ENCODE measurements around the gene RIIAD1.

RIIAD1 gene

DNA sequence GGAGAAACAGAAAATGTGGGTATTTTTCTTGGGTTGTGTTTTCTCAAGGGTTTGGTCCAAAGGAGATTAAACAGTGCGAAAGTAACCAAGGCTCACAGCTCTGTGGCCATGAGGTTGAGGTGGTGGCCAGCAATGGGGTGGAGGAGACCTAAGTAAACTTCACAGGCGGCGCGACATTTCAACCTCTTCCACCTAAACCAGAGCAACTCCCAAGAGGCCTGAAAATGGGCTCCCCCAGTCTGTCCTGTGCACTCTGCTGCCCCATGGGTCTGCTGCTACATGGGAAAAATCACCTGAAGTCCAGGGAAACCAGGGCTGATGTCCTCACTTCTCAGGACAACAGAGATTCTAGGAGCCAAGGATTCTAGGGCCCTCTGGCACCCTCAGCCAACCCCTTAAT lies 17.1 kb upstream of the RIIAD1 start:
- no peak overlapping the region for H3K4me3 Mint-ChIP-seq
- H3K4me1 Mint-ChIP-seq (ENCODE audit: low read depth): peaks cover 26% of the 10 kb centered on the region
- intact Hi-C loops (cut with micrococcal nuclease): no loop called here
- no peak overlapping the region for H3K27ac Mint-ChIP-seq
- H3K27me3 Mint-ChIP-seq: peaks cover 16% of the 10 kb centered on the region
- H3K9me3 Mint-ChIP-seq: no peaks in the 10 kb centered on the region
- H3K36me3 Mint-ChIP-seq (ENCODE audit: low read depth): peaks cover 27% of the 10 kb centered on the region

DNA sequence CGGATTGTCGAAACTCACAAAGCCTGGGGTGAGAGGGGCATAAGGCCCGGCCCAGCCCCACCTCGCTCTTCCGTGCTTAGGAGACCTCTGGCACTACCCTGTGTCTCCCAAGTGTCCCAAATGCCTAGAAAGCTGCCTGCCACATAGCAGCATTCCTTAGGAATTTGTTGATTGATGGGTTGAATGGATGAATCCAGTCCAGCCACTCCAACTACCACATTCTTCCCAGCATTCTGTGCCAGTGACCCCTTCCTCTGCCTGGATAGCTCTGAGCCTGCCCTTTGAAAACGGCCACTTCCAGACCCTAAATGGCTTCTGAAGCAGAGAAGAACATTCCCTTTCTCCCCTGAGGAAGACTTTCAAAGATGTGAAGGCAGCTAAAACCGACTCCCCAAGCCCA lies 16.2 kb upstream of the RIIAD1 start:
- peaks cover 22% of the 10 kb centered on the region for H3K4me1 Mint-ChIP-seq (ENCODE audit: low read depth)
- H3K27me3 Mint-ChIP-seq: peaks cover 21% of the 10 kb centered on the region
- no peak overlapping the region for H3K27ac Mint-ChIP-seq
- no peak overlapping the region for H3K4me3 Mint-ChIP-seq
- intact Hi-C loops (cut with micrococcal nuclease): no loop called here
- H3K9me3 Mint-ChIP-seq: no peaks in the 10 kb centered on the region
- peaks cover 18% of the 10 kb centered on the region for H3K36me3 Mint-ChIP-seq (ENCODE audit: low read depth)

DNA sequence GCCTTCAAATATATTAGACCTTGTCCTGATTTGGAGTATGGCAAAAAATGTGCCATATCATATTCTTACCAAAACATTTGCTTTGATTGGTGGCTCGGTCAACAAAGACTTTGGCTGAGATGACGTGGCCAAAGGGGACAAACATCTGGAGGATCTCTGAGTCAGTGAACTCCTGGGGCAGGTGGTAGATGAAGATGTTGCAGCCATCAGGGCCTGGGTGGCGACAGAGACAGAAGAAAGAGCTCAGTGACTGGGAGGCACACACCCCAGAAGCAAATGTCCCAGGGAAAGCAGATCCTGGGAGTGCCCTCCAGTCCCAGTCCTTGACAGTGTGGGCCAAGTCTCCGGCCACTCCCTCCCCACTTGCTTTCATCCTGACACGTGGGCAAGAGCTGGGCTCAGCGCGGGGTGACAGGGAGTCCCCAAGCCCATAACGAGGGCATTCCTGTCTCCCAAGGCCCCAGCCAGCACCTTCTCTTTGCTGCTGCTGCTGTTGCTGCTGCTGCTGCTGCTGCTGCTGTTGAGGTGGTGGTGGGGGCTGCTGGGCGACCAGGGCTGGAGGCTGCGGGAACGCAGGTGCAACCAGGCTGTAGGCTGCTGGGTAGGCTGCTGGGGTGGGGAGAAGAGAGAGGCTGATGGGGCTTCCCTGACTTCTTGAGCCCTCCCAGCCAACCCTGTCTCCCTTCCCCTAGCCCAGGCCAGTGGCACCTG lies 15.4 kb upstream of the RIIAD1 start:
- H3K36me3 Mint-ChIP-seq (ENCODE audit: low read depth): peaks cover 10% of the 10 kb centered on the region

DNA sequence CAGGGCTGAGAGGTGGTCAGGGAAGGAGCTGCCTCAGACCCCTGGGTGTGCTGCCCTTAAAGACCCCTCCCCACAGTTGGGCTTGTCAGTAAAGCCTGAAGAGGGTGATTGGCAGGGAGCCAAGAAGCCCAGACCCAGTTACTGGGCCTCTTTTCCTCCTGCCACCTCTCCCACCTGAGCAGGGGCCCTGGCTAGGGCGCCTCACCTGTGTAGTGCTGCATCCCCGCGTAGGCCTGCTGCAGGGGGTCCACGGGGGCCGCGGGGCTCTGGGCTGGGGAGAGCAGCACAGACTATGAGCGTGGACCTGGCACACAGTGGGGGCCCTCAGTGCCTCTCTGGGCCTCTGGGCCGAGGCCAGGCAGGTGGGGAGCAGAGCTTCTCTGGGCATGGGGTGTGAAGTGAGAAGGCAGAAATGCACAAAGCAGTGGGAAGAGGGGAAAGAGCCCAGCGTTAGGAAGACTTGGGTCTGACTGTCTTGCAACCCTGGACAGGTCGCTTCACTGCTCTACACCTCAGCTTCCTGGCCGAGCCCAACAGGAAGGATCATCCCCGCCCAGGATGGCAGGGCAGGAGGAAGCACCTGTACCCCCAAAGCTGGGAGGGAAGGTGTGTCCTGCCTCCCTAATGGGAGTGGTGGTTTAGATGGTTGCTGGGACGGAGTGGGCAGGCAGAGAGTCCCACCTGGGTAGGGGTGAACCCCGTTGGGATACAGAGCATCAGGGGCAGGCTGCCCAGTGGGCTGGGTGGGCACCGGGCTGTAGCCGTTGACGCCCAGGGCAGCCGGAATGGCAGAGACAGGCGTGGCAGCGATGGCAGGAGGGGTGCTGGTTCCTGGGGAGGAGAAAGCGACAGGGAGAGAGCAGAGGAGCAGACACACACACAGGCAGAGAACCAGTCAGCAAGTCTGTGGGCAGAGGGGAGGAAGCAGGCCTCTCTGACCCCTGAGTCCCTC lies 14.6 kb upstream of the RIIAD1 start:
- intact Hi-C loops (cut with micrococcal nuclease): no loop called here
- peaks cover 24% of the 10 kb centered on the region for H3K27me3 Mint-ChIP-seq
- no peak overlapping the region for H3K4me3 Mint-ChIP-seq
- no peaks in the 10 kb centered on the region for H3K9me3 Mint-ChIP-seq
- H3K36me3 Mint-ChIP-seq (ENCODE audit: low read depth): peaks cover 2% of the 10 kb centered on the region
- H3K27ac Mint-ChIP-seq: no peak overlapping the region
- peaks cover 11% of the 10 kb centered on the region for H3K4me1 Mint-ChIP-seq (ENCODE audit: low read depth)

More for the DNA sequence above, 15.4 kb upstream of the RIIAD1 start:
- Mint-ChIP-seq H3K27me3 (peaks cover 21% of the 10 kb centered on the region), H3K4me1 (ENCODE audit: low read depth) (peaks cover 14% of the 10 kb centered on the region), H3K27ac (no peak overlapping the region), H3K9me3 (no peaks in the 10 kb centered on the region), H3K4me3 (no peak overlapping the region)
- intact Hi-C loops (cut with micrococcal nuclease): no loop called here

DNA sequence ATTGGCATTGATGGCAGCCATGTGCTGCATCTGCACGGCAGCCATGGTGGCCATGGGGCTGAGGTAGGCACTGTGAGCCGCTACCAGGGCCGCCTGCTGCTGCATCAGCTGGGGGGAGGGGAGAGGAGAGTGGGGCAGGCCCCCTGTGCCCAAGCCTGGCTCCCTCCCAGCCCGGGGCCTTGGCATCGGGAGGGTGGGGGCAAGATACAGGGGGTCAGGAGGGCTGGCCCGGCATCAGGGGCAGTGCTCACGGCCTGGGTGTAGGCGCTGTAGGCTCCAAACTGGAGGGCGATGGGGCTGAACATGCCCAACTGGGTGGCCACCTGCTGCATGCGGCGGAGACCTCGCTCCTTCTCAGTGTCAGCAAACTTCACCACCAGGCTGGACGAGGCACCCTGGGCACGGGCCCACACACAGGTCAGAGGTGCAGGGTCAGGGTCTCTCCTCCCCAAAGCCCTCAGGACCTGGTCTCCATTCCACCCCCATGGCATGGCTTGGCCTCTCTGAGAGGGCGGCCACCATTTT lies 13.7 kb upstream of the RIIAD1 start:
- H3K9me3 Mint-ChIP-seq: no peaks in the 10 kb centered on the region
- H3K27ac Mint-ChIP-seq: no peak overlapping the region
- H3K4me1 Mint-ChIP-seq (ENCODE audit: low read depth): peaks cover 10% of the 10 kb centered on the region
- intact Hi-C loops (cut with micrococcal nuclease): no loop called here
- H3K4me3 Mint-ChIP-seq: no peak overlapping the region
- H3K36me3 Mint-ChIP-seq (ENCODE audit: low read depth): no peaks in the 10 kb centered on the region
- H3K27me3 Mint-ChIP-seq: peaks cover 30% of the 10 kb centered on the region

DNA sequence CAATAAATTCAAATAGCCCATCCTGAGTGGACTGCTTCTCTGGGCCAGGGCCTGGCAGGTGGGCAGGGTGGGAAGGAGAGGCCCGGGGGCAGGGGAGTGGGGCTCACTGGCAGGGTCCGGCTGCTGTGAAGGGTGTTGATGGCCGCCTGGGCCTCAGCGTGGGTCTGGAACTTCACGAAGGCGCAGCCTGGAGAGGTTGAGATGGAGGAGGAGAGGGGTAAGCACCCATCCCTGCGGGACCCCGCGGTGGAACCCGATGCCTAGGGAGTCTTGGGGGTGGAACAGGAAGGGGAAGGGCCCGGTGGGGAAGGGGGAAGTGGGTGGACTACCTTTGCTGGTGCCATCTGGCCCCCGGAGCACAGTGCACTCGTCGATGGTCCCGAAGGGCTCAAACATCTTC lies 12.4 kb upstream of the RIIAD1 start:
- Mint-ChIP-seq H3K9me3 (no peaks in the 10 kb centered on the region), H3K4me3 (no peak overlapping the region), H3K27ac (no peak overlapping the region), H3K4me1 (ENCODE audit: low read depth) (no peaks in the 10 kb centered on the region), H3K27me3 (peaks cover 29% of the 10 kb centered on the region), H3K36me3 (ENCODE audit: low read depth) (no peaks in the 10 kb centered on the region)
- intact Hi-C loops (cut with micrococcal nuclease): no loop called here

DNA sequence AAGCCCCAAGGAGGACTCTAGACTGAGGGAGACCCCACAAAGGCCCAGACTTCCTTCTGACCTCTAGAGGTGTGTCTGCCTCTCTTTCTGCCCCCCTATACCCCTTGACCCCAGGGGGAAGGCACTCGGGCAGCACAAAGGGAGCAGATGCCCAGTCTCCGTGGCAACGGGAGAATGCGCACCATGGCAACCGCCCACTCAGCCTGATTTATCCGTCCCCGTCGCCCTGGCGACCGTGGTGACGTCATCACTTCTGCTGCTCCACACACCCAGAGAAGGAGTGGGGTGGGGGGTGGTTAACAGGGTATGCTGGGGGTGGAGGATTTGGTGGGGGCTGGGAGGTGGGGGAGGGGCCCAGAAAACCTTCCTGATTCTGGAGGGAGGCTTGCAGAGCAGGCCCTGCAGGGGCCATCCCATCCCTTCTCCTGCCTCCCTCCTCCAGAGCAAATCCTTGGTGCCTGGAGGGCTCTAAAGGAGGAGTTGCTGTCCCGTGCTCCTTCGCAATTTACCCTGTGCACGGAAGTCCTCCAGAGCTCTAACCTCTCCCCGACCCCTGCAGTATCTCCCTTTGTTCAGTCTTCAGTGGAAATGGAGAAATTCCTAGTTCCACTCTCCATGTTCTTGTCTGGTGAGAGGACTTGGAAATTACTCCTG lies 11.0 kb upstream of the RIIAD1 start:
- Mint-ChIP-seq H3K9me3 (no peaks in the 10 kb centered on the region), H3K27me3 (peaks cover 41% of the 10 kb centered on the region), H3K4me1 (ENCODE audit: low read depth) (no peaks in the 10 kb centered on the region), H3K27ac (no peak overlapping the region), H3K4me3 (no peak overlapping the region), H3K36me3 (ENCODE audit: low read depth) (no peaks in the 10 kb centered on the region)
- intact Hi-C loops (cut with micrococcal nuclease): no loop called here

DNA sequence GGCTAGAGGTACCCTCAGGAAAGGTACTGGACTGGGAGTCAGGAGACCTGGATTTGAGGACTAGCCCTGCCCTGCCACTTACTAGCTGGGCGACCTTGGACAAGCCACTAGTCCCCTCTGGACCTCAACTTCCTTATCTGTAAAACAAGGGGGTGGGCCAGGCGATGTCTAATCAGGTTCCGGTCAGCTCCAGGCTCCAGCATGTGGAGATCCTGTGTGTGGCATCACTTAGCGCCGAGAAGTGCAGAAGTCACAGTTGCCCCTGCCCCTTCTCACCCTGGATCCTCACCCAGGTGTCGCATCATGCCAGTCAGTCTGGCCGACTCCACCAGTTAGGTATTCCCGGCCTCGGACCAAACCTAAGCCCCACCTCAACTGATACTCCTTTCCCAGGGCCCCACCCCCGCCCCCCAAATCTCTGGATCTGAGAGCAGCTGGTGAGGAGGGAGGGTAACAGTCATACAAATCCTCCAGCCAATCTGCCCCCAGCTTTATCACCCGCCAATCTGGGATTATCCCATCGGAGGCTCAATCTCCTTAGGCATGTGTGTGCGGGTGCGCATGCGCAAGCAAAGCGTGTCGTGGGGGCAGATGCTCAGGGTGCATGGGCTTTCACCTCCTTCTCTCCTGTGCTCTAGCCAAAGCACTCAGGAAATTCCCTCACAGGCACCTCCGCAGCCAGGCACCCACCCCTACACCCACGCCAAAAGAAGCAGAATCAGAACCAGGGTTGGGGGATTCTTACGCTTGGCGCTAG lies 10.1 kb upstream of the RIIAD1 start:
- no peaks in the 10 kb centered on the region for H3K9me3 Mint-ChIP-seq
- H3K27ac Mint-ChIP-seq: no peak overlapping the region
- no peaks in the 10 kb centered on the region for H3K4me1 Mint-ChIP-seq (ENCODE audit: low read depth)
- peaks cover 50% of the 10 kb centered on the region for H3K27me3 Mint-ChIP-seq
- no peak overlapping the region for H3K4me3 Mint-ChIP-seq
- intact Hi-C loops (cut with micrococcal nuclease): no loop called here
- no peaks in the 10 kb centered on the region for H3K36me3 Mint-ChIP-seq (ENCODE audit: low read depth)

DNA sequence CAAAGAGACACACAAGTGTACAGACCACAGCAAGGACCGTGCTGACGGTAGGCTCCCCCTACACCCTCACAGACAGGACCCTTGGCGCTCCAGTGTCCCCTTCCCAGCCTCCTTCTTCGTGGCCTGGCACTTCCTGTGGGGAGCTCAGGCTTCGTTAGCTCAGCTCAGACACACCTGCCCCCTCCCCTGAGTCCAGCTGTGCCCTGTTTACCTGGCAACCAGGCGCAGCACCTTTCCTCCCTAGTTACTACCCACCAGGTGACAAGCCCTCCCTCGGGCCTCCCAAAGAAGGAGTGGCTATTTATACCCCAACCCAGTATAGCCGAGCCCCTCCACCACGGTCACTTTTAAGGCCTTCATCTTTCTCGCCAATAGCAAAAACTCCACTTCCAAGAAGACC lies 9.4 kb upstream of the RIIAD1 start:
- Mint-ChIP-seq H3K36me3 (ENCODE audit: low read depth) (no peaks in the 10 kb centered on the region), H3K9me3 (no peaks in the 10 kb centered on the region), H3K4me3 (no peak overlapping the region), H3K4me1 (ENCODE audit: low read depth) (peaks cover 3% of the 10 kb centered on the region), H3K27me3 (peaks cover 52% of the 10 kb centered on the region), H3K27ac (no peak overlapping the region)
- intact Hi-C loops (cut with micrococcal nuclease): no loop called here

DNA sequence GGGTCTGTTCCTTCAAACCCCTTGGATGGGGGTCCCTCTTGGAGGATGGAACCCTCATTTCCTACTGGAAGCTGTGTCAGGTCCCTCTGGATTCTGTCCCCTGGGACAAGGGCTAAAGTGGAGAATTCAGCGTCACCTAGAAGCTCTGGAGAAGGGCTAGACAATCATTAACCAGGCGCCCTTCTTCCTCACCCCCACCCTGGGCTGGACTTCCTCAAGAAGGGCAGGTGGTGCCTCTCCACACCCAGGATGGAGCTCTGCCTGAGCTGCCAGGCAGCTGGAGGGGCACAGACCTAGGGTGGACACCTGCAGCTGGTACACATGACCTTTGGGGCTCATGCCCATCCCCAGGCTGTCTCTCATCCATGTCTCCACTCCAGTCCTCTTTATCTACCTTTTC lies 8.3 kb upstream of the RIIAD1 start:
- H3K36me3 Mint-ChIP-seq (ENCODE audit: low read depth): no peaks in the 10 kb centered on the region
- H3K4me1 Mint-ChIP-seq (ENCODE audit: low read depth): peaks cover 11% of the 10 kb centered on the region
- H3K27me3 Mint-ChIP-seq: peaks cover 61% of the 10 kb centered on the region
- no peak overlapping the region for H3K4me3 Mint-ChIP-seq
- intact Hi-C loops (cut with micrococcal nuclease): no loop called here
- H3K9me3 Mint-ChIP-seq: no peaks in the 10 kb centered on the region
- no peak overlapping the region for H3K27ac Mint-ChIP-seq

DNA sequence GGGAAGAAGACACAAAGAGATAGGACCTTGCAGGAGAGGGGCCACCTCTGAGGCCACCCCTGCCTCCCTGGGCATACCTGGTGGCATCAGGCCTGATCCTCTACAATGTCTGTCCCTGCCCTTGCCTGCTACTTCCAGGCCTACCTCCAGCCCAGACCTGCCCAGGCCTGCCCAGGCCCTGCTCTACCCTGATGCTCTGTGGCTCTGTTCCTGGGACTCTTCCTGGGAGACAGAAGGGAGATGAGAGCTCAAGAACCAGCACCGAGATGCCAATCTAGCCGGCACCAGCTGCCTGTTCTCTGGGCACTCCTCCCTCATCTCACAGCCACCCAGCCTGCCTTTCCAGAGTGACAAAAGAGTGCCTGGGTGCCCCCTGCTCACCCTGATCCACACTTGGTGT lies 7.4 kb upstream of the RIIAD1 start:
- peaks cover 67% of the 10 kb centered on the region for H3K27me3 Mint-ChIP-seq
- H3K9me3 Mint-ChIP-seq: no peaks in the 10 kb centered on the region
- peaks cover 11% of the 10 kb centered on the region for H3K4me1 Mint-ChIP-seq (ENCODE audit: low read depth)
- H3K36me3 Mint-ChIP-seq (ENCODE audit: low read depth): no peaks in the 10 kb centered on the region
- intact Hi-C loops (cut with micrococcal nuclease): no loop called here
- H3K27ac Mint-ChIP-seq: no peak overlapping the region
- H3K4me3 Mint-ChIP-seq: no peak overlapping the region

DNA sequence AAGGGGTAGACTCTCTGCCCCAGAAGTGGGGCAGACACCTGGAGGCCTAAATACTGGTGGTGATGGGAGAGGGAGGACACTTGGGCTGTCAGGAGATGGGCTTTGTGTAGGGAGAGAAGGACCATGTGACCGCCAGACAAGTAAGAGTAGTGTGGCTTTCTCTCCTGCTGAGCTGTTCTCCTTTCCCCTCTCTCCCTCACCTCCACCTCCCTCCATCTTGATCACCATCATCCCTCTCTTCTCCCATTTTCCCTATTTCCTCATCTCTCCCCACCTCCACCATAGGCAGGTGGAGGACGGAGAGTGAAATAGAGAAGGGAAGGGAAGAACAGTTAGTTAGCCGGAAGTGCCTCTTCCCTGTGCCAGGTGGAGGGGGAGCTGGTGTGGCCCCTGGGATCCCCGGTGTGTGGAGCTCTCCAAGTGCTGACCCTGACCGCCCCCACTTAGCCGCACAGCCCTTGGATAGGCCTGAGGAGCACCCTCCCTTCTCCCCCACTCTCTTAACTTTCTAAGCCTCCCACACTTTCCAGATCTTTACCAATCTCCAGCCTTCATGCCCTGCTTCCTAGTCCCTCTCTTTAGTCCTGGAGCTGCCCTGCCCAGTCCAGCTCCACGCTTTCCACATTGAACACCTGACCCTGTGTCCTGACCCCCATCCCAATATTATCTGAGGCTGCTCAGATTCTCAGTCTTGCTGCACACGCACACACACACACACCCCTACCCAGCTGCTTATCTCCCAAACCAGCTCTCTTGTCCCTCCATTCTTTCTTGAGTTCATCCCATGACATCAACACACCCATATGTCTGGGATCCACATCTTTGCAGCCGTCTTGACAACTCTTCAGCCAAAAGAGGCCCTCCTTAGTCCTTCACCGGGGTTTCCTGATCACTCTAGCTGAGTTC lies 6.2 kb upstream of the RIIAD1 start:
- no peak overlapping the region for H3K27ac Mint-ChIP-seq
- peaks cover 73% of the 10 kb centered on the region for H3K27me3 Mint-ChIP-seq
- intact Hi-C loops (cut with micrococcal nuclease): no loop called here
- no peaks in the 10 kb centered on the region for H3K36me3 Mint-ChIP-seq (ENCODE audit: low read depth)
- H3K9me3 Mint-ChIP-seq: no peaks in the 10 kb centered on the region
- H3K4me1 Mint-ChIP-seq (ENCODE audit: low read depth): peaks cover 12% of the 10 kb centered on the region
- H3K4me3 Mint-ChIP-seq: no peak overlapping the region

Data from dendritic cell treated with granulocyte-macrophage colony-stimulating factor and Interleukin-4, amounts not matched to agents 40 ng/mL and 50 ng/mL, for 4 days (primary cell).